ENCODE data around the gene NRP2. TPM values are rescaled to one million over a fixed set of nuclear protein-coding genes. Genes with fewer than 3 reads are reported as not detected.
A peak's percentile ranks its signal among the peaks of the same experiment; 100 is the strongest.

The NRP2 gene
- total and polyA plus RNA-seq, 2 of the 13 experiments (the other 11 are each of a cell fraction or from before 2014, with no cell fraction given): 0.65 to 1.4 TPM

GRCh38 chr2:205768815-205769494, 86.7 kb downstream of the NRP2 start:
- TF ChIP-seq ZNF138 (CRISPR knock-in tag; IDR thresholded peaks at IDR 0.05; ENCODE audit: low read depth): no peak
- no peak for TF ChIP-seq FOXP1 (IDR thresholded peaks at IDR 0.05)
- TF ChIP-seq FOXP1 (CRISPR knock-in tag; IDR thresholded peaks at IDR 0.05): no peak
- peak; percentile 60; the same call in 1 of the 2 replicates for TF ChIP-seq ZNF431 (CRISPR knock-in tag; IDR thresholded peaks at IDR 0.05; ENCODE audit: borderline replicate concordance, low read depth)
- POLR2A ChIA-PET: no interaction called here
- FAIRE-seq (no peak), ATAC-seq (no peak), DNase-seq (ENCODE audit: low spot score) (no peak)
- no peak overlapping the region for H3K4me2 ChIP-seq (ENCODE audit: low read depth, low read length)
- no peak overlapping the region for H2AFZ ChIP-seq (ENCODE audit: low read length)
- no peak overlapping the region for H3K4me3 ChIP-seq (replicated peaks in 1 of 3; ENCODE audit: insufficient read depth in 1 of 3, low read depth in 2 of 3, low read length in 3 of 3)
- CTCF ChIA-PET (ENCODE audit: low intra/inter-chr PET ratio, low total read pairs): no interaction called here
- H3K36me3 ChIP-seq (replicated peaks in 1 of 2; ENCODE audit: control insufficient read depth in 1 of 2, insufficient read depth in 2 of 2, low read length in 2 of 2): no peaks in the 10 kb centered on the region
- WGBS (ENCODE audit: low lambda C conversion rate): 50% methylated on average over 4 of the region's 4 CpGs
- no peaks in the 10 kb centered on the region for H4K20me1 ChIP-seq (ENCODE audit: insufficient read depth, low read length)
- no peaks in the 10 kb centered on the region for H3K4me1 ChIP-seq (ENCODE audit: insufficient read depth, low read length)
- in situ Hi-C loops (cut with HindIII; ENCODE audit: extremely low pct_ligation_motif_present, low pct_unique_long_range_greater_than_20kb): no loop called here
- BruUV-seq (replicated peaks): no TSS peak
- no peaks in the 10 kb centered on the region for H3K9me3 ChIP-seq (ENCODE audit: low read length)
- H3K27me3 ChIP-seq (ENCODE audit: control insufficient read depth in 1 of 2, insufficient read depth in 2 of 2, low read length in 2 of 2): no peaks in the 10 kb centered on the region; a peak in 2 of 5 replicates
- no peaks in the 10 kb centered on the region for H3K79me2 ChIP-seq (ENCODE audit: insufficient read depth, low read length)
- no peak overlapping the region for H3K9ac ChIP-seq (ENCODE audit: insufficient read depth, low read depth, low read length)
- H3K27ac ChIP-seq (ENCODE audit: extremely low read length, insufficient read depth, low read length): no peak overlapping the region
- intact Hi-C loops (cut with micrococcal nuclease; ENCODE audit: unreplicated experiment): no loop called here

- H3K79me2 ChIP-seq (ENCODE audit: insufficient read depth, low read length): no peaks in the 10 kb centered on the region
- no peak overlapping the region for H3K27ac ChIP-seq (ENCODE audit: extremely low read length, insufficient read depth, low read length)
- TF ChIP-seq SP4 (CRISPR knock-in tag; IDR thresholded peaks at IDR 0.05): no peak
- TF ChIP-seq BATF2 (CRISPR knock-in tag; IDR thresholded peaks at IDR 0.05): no peak
- WGBS (ENCODE audit: low lambda C conversion rate): 47% methylated on average over 3 of the region's 3 CpGs
- no peak overlapping the region for H2AFZ ChIP-seq (ENCODE audit: low read length)
- no peak overlapping the region for H3K9ac ChIP-seq (ENCODE audit: insufficient read depth, low read depth, low read length)
- no TSS peak for BruUV-seq (replicated peaks)
- H3K9me3 ChIP-seq (ENCODE audit: low read length): no peaks in the 10 kb centered on the region
- CTCF ChIA-PET (ENCODE audit: low intra/inter-chr PET ratio, low total read pairs): no interaction called here
- no peaks in the 10 kb centered on the region for H3K36me3 ChIP-seq (replicated peaks in 1 of 2; ENCODE audit: control insufficient read depth in 1 of 2, insufficient read depth in 2 of 2, low read length in 2 of 2)
- no peak for DNase-seq (ENCODE audit: low spot score)
- POLR2A ChIA-PET: no interaction called here
- FAIRE-seq: no peak
- intact Hi-C loops (cut with micrococcal nuclease; ENCODE audit: unreplicated experiment): no loop called here
- H3K4me2 ChIP-seq (ENCODE audit: low read depth, low read length): no peak overlapping the region
- no peaks in the 10 kb centered on the region for H4K20me1 ChIP-seq (ENCODE audit: insufficient read depth, low read length)
- no peaks in the 10 kb centered on the region for H3K4me1 ChIP-seq (ENCODE audit: insufficient read depth, low read length)
- no peak for ATAC-seq
- H3K27me3 ChIP-seq (ENCODE audit: control insufficient read depth in 1 of 2, insufficient read depth in 2 of 2, low read length in 2 of 2): no peaks in the 10 kb centered on the region; a peak in 2 of 5 replicates
- H3K4me3 ChIP-seq (replicated peaks in 1 of 3; ENCODE audit: insufficient read depth in 1 of 3, low read depth in 2 of 3, low read length in 3 of 3): no peak overlapping the region
- in situ Hi-C loops (cut with HindIII; ENCODE audit: extremely low pct_ligation_motif_present, low pct_unique_long_range_greater_than_20kb): no loop called here
These were observed 87.2 kb downstream of the NRP2 start for GRCh38 chr2:205769495-205769850.
